ENCODE results near the gene NRG4. TPM values are rescaled to one million over a fixed set of nuclear protein-coding genes. Genes with fewer than 3 reads are reported as not detected.

NRG4 gene
- total and polyA plus RNA-seq, 9 of the 15 experiments (the other 6 are each of a cell fraction or from before 2014, with no cell fraction given), result 0.33 to 2.5 (median 0.76) TPM

GRCh38 chr15:75903331-75904239, 108.6 kb downstream of the NRG4 start, which contains the start of gene FBXO22 (continued):
- TF ChIP-seq KAT7 (CRISPR knock-in tag; IDR thresholded peaks at IDR 0.05; ENCODE audit: borderline replicate concordance) (peak; percentile 87; the same call in 1 of the 2 replicates), IRF1 (CRISPR knock-in tag; IDR thresholded peaks at IDR 0.05; ENCODE audit: borderline replicate concordance) (no peak), NR3C1 (CRISPR knock-in tag; IDR thresholded peaks at IDR 0.05) (0 out of 2 replicates have a peak, but pooled peaks have one; percentile 77), SRF (CRISPR knock-in tag; IDR thresholded peaks at IDR 0.05) (peak in 1 of 2 experiments; percentile 11; a peak in 1 of 4 replicates), VEZF1 (CRISPR knock-in tag; IDR thresholded peaks at IDR 0.05) (peak; percentile 64), ZNF140 (CRISPR knock-in tag; IDR thresholded peaks at IDR 0.05) (no peak), ZNF584 (CRISPR knock-in tag; IDR thresholded peaks at IDR 0.05; ENCODE audit: low read depth) (no peak), ZSCAN29 (IDR thresholded peaks at IDR 0.05) (no peak), ZNF23 (CRISPR knock-in tag; IDR thresholded peaks at IDR 0.05) (no peak), STAT5B (CRISPR knock-in tag; IDR thresholded peaks at IDR 0.05) (no peak), GTF3C2 (IDR thresholded peaks at IDR 0.05; ENCODE audit: borderline replicate concordance, extremely low read depth, insufficient read length) (no peak), TRIM25 (IDR thresholded peaks at IDR 0.05; ENCODE audit: borderline replicate concordance) (no peak), BCLAF1 (IDR thresholded peaks at IDR 0.05; ENCODE audit: borderline replicate concordance in 1 of 2, control insufficient read depth in 1 of 2, low read depth in 2 of 2, low read length in 1 of 2) (peak in 1 of 2 experiments; percentile 90; a peak in 2 of 4 replicates)
